GM21515 (cell line): ENCODE results near the gene DPPA4.
"Not testable (repeated sequence)": the region's sequence is repeated elsewhere in the genome, so short reads cannot be mapped to it uniquely, and the experiment has no call there.

Experiments
- ATAC-seq: cut with Tn5 transposase; IDR thresholded peaks from one replicate; pipeline ENCODE4 v1.9.1; 2021; ENCODE audit not compliant: unreplicated experiment

Gene DPPA4, protein sequence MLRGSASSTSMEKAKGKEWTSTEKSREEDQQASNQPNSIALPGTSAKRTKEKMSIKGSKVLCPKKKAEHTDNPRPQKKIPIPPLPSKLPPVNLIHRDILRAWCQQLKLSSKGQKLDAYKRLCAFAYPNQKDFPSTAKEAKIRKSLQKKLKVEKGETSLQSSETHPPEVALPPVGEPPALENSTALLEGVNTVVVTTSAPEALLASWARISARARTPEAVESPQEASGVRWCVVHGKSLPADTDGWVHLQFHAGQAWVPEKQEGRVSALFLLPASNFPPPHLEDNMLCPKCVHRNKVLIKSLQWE

DNA sequence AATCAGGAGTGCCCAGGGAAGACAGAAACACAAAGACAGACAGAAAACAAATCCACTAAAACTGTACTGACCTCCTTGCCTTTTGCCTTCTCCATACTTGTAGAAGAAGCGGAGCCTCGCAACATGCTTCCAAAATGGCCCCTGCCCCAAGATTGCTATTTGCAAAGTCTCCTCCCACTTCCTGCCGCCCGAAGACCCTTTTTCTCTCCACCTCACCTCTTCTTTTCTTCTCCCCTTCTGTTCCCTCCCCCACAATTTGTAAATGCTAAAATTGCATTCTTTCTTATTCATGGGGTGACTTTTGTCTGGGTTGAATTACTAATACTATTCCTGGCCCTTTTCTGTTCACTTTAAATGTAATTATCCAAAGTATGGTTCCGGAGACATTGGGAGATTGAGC lies at the start of gene DPPA4:
Gene DPPA4, minus strand, starts transcription at position 154 of the 400 bp plus-strand sequence. Its CDS starts 29 bp downstream, at position 125.
- no peak for ATAC-seq

DNA sequence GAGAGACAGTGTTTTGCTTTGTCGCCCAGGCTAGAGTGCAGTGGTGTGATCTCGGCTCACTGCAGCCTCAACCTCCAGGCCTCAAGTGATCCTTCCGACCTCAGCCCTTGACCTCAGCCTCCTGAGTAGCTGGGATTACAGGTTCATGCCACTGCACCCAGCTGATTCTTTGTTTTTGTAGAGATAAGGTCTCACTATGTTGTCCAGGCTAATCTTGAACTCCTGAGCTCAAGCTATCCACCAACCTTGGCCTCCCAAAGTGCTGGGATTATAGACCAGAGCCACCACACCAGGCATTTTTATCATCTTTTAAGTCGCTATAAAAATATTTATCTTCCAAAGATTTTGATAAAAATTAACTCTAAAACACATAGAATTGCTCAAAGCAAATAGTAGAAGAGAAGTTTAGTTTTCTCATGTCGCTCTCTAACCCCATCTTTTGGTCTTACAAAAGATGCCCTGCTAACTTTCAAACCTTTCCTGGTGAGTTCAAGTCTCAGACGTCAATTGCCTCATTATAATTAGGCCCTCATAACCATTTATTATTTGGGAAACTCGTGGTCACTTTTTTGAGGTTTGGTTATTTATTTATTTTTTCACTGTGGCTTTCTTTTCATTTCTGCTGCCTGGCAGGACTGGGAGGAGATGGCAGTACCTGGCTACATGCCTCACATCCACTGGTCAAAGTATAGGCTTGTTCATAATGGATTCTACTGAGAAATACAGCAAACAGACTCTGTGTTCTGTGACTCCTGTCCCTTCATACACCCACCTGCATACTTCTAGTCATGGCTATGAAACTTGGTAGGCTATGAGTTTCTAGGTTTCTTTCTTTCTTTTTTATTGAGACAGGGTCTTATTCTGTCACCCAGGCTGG lies 48.3 kb upstream of the DPPA4 start:
- no peak for ATAC-seq

DNA sequence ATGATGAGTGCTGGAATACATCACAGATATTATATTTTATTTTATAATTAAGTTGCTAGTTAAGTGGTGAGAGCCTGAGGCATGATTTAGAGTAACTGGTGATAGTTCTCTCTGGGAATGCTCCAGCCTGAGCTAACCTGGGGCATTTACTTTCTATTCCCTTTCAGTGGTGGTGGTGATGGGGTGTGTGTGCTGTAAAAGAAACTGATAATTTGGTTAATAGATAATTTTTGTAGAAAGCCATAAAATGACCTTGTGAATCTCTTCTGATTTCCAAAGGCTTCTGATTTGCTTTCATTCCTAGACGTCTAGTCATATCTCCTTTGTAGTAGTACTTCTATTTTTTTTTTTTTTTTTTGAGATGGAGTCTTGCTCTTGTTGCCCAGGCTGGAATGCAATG lies 46.8 kb upstream of the DPPA4 start:
- ATAC-seq, result no peak

DNA sequence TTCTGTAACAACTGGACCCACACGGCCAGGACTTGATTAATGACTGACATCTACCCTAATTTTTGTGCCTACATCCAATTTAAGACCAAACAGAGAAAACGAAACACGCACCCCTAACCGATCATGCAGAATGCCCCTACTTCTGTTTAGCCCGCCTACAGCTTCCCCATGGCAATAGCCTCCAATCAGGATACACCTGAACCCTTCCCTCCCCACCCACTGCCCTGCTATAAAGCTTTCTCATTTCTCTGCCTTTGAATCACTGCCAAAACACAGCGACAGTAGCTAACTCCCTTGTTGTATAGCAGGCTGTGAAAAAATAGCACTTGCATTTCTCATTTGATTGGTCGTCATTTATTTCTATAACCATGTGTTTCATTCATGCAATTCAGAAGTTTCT lies 45.2 kb upstream of the DPPA4 start:
- ATAC-seq, result no peak

DNA sequence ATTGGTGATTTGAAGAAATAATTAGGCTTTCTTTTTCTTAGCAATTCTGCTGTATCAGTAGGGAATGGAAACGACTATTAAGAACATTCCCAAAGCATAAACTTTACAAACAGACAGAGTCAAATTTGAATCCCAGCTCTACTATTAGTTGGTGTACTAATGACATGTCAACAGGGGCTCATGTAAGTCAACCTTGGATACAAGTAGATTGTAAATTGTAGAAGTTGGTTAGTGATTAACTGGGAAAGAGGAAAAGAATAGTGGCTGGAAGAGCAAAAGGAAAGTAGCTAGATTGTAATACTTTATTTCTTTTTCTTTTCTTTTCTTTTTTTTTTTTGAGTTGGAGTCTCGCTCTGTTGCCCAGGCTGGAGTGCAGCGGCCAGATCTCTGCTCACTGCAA lies 38.6 kb upstream of the DPPA4 start:
- no peak for ATAC-seq

DNA sequence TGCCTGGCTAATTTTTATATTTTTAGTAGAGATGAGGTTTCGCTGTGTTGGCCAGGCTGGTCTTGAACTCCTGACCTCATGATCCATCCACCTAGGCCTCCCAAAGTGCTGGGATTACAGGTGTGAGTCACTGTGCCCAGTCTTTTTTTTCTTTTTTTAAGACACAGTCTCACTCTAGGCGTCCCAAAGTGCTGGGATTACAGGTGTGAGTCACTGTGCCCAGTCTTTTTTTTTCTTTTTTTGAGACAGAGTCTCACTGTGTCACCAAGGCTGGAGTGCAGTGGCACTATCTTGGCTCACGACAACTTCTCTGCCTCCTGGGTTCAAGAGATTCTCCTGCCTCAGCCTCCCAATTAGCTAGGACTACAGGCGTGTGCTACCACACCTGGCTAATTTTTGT lies 37.1 kb upstream of the DPPA4 start:
- ATAC-seq, result not testable (repeated sequence)

DNA sequence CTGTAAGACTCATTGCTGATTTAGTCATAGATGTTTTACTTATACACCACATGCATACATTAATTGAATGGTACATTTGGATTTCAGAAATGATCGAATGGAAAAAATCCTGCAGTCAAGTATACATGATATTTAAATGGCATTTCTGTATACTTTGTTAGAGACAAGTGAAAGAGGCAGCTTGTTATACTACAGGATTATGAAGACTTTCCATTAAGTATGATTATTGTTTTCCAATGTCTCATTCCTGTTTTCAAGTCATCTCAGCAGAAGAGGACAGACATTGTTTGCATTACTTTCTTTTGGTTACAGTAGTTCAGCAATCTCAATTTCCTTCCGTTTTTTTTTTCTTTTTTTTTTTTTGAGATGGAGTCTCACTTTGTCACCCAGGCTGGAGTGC lies 36.6 kb upstream of the DPPA4 start:
- ATAC-seq, result no peak

DNA sequence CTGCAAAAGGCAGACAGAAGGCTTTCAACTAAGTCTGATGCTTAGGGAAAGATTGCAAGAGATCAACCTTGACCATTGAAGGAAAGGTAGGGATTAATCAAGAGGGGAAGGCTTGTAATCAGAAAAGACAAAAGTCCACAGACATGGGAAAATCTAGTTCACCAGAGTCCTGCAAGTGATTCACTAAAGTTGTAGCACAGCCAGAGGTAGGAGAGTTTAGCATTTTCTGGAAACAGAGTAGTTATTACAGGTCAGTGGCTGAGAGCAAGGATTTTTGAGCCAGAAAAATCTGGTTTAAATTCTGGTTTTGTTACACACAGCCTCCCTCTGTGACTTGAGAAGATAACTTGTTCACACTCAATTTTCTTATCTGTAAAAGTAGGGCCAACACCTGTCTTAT lies 35.3 kb upstream of the DPPA4 start:
- ATAC-seq, result no peak

DNA sequence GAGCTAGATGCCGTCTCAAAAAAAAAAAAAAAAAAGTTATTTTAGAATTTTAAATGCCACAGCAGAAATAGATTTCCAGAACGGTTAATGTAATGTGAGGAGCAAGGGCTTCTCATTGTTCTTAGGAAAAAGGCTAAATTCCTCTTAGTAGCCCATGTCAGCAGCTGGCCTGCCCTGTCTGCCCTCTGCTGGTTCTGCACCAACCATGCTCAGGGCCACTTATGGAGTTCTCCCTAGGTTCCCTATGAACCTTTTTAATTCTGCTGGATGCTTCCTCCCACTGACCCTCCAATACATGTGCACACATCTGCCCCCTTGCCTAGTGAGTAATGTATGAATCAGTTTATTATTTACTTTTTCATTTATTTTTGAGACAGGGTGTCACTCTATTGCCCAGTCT lies 32.2 kb upstream of the DPPA4 start:
- ATAC-seq, result no peak

DNA sequence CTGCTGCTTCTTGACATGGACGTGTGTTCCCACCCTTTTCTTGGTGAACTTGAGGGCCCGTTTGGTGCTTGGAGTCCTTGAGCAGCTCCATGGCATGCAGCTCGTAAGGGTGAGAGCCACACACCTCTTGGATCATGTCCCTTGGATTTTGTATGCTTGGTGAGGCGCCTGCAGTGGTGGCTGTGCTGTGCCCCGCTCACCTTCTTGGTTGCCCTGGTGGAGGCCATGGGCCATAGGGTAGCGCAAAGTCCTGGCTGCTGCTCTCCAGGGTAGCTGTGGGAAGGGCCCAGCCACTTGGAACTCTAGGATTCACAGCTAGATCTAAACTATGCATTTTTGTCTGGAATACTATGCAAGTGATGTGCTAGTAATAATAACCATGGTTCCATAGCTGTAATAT lies 26.7 kb upstream of the DPPA4 start:
- no peak for ATAC-seq

DNA sequence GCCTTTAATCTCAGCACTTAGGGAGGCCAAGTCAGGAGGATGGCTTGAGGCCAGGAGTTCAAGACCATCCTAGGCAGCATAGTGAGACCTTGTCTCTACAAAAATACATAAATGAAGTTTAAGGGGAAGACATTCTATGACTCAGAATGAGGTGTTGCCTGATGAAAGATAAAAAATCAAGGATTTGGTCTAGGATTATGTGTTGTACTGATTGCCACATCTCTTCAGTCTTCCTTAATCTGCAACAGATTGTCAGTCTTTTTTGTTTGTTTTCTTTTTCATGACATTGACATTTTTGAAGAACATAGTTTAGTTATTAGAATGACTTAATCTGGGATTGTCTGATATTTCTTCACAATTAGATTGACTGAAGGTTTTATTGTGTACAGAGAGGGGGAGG lies 26.3 kb upstream of the DPPA4 start:
- ATAC-seq, result no peak

DNA sequence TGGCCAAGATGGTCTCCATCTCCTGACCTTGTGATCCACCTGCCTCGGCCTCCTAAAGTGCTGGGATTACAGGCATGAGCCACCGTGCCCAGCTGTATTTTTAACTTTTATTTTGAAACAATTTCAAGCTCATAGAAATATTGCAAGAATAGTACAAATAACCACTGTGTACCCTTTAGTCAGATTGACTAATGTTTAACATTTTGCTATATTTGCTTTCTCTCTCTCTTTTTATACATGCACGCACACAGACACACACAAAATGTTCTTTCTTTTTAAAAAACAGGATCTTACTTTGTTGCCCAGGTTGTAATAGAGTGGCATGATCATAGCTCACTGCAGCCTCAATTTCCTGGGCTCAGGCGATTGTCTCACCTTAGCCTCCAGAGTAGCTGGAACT lies 25.5 kb upstream of the DPPA4 start:
- no peak for ATAC-seq

DNA sequence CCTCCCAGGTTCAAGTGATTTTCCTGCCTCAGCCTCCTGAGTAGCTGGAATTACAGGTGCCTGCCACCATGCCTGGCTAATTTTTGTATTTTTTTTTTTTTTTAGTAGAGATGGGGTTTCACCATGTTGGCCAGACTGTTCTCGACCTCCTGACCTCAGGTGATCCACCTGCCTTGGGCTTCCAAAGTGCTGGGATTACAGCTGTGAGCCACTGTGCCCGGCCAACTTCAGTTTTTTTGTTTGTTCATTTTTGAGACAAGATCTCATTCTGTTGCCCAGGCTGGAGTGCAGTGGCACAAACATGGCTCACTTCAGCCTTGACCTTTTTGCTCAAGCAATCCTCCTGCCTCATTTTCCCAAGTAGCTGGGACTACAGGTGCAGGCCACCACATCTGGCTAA lies 21.5 kb upstream of the DPPA4 start:
- not testable (repeated sequence) for ATAC-seq

DNA sequence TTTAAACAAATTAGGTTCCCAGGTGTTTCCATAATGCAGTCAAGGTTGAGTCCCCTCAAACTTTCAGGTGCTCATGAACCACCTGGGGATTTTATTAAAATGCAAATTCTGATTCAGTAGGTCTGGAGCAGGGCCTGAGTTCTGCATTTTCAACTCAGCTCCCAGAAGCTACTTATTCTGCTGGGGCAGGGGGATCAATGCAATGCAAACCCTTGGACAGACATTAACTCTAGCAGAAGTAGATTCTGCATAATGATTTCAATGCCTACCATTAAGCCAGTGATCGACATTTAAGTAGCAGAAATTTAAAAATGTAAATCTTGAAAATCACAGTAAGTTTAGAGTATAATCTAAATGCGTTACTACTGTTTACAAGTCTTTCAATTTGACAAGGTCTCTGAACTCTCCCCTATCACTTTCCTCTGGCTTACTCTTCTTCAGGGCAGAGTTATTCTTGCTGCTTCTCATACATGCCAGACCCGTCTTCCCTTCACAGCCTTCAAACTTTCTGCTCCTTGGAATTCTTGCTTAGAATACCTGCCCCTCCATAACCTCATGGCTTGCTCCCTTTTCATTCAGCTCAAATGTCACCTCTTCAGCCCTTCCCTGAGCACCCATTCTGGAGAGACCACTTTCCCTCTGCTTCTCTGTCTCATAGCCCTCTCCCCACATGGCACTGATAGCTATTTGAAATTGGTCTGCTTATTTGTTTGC lies 19.3 kb upstream of the DPPA4 start:
- ATAC-seq, result no peak

DNA sequence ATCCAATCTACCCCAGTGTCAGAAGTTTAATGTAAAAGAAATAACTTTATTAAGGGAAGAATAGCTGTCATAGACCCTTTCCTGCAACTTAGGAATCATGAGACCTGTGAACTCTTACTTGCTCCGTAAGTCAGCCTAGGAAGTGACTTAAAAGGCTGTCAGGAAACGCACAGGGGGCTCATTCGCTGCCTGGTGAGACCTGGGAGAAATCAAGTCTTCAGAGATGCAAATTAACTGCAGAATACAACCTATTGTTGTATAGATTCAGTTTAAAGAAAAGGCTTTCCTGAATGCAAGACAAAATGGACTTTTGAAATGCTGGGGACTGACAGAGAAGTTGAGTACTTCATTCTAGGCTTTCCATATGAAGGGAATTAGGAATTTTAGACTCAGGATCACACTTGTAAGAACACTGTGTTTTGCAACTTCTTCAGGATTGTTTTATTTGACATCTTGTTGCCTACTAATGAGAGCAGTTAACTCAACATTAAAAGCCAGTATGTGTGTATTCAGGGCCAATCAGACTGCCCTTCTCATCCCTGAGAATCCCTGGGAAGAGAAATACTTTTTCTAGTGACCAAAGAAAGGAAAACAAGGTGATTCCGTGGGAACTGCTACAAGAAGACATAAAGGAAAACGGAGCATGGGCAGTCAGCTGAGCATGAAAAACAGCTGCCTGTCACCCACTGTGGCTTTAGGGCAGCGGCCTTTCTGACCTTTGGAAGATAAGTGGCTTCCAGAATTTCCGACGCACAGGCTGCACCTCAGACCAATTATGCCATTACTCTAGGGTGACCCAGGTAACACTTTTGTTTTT lies 18.5 kb upstream of the DPPA4 start:
- no peak for ATAC-seq

DNA sequence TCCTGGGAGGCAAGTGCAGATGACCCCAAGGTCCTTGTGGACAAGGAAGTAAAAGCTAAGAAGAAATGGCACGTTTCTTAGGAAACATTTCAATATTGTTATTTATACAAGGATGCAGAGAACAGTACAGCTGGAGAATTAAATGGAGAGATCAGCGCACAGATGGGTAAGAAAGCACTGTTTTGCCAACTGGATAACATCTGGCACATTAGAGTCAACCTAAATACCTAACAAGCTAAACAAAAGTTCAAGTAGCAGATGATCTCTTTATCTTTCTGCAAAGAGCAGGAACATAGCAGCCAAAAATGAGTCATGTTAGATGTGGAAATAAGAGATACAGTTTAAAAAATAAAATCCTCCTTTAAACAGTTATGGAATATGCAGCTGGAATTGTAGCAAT lies 15.7 kb upstream of the DPPA4 start:
- no peak for ATAC-seq

DNA sequence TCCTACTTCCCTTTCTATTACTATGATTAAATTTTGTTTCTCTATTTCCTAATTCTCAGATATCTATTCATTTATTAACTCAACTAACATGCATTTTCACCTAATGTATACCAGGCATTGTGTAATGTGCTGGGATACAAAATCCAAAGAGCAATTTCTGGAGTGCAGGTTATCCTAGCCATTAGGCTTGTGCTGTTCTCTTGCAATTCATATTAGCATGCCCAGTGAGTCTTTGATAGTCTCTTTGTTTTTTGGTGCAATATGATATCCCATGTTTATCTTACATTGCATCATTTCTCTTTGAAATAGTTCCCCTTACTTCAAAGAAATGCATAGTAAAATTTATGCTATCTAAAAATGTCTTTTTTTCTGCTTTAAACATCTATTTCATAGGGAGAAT lies 13.9 kb upstream of the DPPA4 start:
- ATAC-seq, result no peak

DNA sequence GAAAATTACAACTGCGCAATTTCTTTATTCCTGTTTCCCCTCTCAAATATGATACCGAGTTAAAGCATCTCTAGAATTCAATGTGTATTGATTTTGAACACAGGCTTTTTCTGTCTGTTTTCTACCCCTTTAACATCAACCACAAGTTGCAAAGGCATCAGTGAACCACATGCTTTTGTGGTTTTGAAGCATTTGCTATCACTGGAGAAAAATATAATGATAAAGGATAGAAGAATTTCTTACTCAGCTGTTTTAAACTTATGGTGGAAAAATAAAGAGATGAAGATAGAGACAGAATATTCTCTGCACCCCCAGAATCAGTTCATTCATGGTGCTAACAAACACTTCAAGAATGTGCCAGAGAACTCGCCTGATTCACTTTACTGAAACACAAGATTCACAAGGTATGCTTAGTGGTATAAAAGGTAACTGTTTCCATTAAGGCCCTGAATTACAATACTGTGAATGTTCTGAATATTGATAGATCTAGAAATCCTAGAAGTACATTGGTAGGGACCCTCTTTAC lies 9.5 kb upstream of the DPPA4 start:
- no peak for ATAC-seq

DNA sequence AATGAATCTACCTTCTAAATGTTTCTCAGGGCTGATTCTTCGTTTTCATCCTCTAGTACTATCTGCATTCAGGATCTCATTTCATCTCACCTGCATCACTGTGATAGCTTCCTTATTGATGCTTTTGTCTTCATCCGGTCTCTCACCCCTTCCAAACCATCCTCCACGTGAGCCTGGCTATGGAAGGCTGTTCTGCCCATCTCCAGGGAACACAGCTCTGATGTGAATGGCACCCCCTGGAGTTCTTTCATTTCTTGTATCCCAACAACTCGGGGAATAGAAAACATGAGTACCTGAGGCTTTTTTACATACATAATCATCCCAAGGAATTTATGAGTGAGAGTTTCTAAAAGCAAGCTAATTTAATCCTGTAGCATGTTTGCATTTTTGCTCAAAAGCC lies 8.8 kb upstream of the DPPA4 start:
- no peak for ATAC-seq

DNA sequence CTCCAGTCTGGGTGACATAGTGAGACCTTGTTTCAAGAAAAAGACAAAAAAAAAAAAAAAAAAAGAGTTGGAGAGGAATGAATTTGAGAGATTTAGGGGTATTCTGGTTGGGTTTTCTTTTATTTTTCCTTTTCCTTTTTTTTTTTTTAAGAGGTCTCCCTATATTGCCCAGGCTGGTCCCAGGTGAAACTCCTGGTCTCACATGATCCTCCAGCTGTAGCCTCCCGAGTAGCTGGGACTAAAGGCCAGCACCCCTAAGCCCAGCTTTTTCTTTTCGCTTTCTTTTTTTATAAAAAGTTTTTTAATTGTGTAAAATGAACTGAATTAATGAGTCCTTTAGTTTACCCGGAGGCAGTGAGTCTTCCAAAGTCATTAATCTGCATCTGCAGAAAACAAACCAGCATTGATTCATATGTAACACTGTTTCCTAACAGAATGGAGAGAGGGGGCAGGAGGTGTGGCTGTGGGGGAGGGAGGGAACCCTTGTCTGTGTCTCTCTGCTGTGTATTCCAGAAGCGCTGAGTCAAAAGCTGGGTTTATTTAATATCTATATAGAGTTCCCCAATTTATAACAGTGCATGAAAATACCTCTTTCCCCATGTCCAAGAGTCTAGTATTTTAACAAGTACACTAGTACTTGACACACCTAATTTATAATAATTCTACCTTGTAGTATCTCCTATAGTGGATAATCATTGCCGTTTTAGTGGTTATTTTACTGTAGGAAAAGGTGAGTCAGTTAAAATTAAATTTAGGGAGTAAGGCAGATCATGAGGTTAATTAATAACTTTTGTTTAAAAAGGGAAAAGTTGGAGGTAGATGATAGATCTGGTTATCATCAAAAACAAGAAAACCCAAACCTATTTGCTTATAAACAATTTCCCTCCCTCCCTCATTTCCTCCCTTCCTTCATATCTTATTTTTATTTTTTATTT lies 2.6 kb upstream of the DPPA4 start:
- ATAC-seq, result no peak
